ENCODE results near the gene FHIT.
"Not testable (repeated sequence)": the region's sequence is repeated elsewhere in the genome, so short reads cannot be mapped to it uniquely, and the experiment has no call there.

The FHIT gene

DNA sequence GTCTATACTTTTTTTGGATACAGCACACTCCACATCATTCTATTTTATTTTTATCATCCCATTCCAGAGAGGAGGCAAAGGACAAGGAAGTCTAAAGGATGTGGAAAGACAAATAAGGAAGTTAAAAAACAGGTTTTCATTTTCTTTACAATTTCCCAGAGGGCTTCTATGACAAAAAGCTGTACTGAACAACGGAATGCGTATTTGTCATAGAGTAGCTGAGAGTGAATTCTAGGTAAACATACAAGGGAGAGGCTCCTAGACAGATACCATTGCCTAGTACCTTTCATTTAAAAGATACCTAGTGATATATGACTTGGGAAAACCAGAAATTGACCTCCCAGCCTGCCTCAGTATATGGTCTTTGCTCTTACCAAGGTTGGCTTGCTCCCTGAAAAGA is 341.7 kb downstream of the FHIT start:
- no peak for DNase-seq

DNA sequence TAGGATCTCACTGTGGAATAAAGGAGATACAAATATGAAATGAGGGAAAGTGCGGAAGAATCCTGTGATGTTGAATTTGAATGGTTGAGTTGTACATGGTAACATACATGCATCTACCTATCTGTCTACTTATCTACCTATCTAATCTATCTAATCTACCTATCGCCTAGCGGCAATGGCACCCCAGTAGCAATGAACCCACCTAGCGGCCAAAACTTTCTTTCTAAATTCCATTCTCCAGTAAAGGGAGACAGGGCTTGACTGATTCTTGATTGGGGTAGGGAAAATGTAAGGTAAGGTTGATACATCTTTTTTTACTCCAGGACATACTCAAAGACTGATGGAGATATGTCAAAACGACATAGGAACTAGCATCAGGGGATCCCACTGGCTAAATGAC is 345.0 kb downstream of the FHIT start:
- no peak for DNase-seq

DNA sequence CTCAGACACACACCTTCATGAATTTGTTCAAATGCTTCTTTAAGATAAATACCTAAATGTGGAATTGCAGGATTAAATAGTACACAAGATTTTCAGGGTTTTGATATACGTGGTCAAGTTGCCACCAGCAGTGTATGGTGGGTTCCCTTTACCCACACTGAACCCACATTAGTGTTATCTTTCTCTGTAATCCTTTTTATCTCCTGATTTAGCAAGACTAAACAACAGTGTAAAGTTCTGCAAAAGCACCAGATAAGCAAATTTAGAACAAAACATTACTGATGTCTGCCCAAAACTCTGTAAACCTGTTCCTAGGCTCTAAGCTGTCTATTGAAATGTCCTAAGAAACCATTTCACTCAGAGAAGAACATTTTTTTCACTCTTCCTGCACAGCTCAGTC is 352.9 kb downstream of the FHIT start:
- DNase-seq: no peak

DNA sequence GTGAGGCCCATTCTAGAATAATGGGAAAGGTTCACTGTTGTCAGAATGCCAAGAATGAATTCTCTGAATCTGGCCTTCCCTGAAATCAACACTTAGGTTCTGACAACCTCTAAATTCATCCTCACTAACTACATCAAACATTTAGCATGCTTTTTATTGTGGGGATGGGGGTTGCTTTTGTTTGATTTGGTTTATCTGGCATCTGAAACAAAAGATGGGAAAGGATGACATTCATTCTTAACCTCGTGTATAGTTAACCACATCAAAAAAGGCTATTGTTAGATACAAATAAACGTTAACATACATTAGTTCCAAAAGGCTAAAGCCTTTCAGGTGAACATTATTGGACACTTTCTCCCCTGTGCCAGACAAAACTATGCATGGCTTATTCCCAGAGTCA is 357.3 kb downstream of the FHIT start:
- DNase-seq: no peak

DNA sequence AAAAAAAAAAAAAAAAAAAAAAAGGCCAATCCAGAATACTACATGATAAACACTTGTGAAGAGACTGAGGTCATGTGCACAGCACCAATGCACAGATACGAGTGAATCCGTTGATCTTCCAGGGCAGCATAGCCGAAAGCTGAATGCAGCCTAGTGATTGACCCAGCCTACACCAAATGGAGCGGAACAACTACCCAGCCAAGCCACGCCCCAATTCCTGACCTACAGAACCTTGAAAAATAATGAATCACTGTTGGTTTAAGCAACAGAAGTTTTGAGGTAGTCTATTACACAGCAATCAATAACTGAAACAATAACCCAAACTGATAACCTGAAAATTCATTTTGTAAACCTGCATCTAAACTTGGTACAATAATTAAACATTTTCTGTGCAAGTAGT is 361.0 kb downstream of the FHIT start:
- no peak for DNase-seq

DNA sequence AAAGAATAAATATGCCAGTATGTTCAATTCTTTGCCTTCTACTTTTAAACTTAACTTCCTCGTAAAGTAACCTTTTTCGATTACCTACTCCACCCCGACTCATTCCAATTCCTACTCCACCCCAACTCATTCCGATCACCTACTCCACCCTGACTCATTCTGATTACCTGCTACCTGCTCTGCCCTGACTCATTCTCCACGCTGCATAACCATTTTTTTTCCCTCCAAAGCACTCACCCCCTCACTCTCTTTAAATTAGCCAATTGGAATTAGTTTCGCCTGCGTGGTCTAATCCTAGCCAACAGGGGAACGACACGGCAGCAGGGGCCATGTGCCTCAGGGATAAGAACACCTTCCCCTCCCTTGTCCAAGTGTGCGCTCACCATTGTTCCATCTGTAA is 362.3 kb downstream of the FHIT start:
- DNase-seq: not testable (repeated sequence)

DNA sequence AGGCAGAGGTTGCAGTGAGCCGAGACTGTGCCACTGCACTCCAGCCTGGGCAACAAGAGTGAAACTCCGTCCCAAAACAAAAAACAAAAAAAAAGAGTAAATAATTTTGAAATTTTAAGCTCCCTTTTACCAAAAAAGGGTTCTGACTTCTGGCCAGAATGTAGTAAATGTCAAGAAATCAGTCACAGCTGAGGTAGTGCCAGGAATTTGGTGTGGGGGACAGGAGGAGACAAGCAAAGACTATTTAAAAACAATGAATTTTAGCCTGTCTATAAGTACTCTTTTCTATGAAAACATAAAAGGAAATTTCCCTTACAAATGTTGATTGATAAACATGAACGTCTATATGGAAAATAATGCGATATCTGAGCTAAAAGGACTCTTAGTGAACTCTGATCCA is 363.7 kb downstream of the FHIT start:
- no peak for DNase-seq

DNA sequence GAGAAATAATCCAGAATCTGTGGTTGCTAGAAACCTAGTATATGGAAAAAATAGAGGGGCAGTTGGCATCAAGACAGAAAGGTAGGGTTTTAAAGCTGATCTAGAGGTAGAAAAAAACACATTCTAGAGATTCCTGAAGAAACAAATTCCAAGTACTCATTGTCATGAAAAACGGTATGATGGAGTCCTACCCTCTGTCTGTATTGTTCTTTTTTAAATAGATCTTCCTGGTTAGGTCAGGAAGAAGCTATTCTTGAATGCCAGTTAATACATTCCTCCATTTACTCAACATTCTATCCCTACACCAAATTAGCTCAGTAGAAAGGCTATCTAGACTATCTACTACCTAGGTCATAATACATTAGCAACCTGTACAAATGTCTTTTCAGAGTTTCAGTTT is 364.7 kb downstream of the FHIT start:
- no peak for DNase-seq

DNA sequence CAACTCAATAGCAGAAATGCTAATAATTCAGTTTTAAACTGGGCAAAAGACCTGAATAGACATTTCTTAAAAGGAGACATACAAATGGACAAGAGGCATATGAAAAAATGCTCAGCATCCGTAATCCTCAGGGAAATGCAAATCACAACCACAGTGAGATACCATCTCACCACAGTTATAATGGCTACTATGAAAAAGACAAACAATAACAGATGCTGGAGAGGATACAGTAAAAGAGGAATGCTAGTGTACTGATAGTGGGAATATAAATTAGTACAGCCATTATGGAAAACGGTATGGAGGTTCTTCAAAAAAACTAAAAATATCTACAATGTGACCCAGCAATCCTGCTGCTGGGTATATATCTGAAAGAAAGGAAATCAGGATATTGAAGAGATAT is 367.2 kb downstream of the FHIT start:
- DNase-seq: no peak

DNA sequence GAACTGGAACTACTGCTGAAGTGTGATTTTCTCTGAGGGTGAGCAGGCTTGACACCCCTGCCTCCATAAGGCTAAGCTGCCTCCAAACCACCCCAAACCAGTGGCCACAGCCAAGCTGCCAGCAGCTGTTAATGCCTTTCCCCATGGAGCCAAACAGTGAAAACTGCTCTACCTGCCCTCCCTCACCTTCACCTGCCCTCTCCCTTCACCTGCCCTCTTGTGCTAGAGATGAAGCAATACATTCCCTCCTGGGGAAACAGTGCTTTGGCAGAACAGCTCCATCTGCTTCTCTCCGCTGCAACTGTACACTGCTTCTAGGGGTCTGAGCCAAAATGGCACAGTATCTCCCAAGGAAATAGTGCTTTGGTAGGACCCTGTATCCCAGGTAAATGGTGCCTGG is 374.1 kb downstream of the FHIT start:
- DNase-seq: no peak

DNA sequence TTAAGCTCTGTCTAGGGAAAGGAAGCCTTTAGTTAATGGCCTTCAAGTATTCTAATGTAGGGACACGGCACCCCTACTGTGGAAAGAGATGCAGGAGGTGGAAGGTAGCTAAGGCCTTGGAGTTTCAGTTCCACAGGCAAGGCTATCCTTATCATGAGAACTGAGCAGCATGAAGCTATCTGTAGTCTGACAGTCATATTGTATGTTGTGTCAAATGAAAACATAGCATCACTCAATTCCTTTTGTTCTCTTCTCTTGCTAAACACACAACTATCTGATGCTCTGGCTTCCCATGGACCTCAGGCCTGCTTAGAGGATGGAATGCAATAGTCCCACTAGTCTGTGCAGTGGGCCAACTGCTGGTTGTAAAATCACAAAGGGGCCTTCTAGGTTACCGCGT is 380.9 kb downstream of the FHIT start:
- no peak for DNase-seq

DNA sequence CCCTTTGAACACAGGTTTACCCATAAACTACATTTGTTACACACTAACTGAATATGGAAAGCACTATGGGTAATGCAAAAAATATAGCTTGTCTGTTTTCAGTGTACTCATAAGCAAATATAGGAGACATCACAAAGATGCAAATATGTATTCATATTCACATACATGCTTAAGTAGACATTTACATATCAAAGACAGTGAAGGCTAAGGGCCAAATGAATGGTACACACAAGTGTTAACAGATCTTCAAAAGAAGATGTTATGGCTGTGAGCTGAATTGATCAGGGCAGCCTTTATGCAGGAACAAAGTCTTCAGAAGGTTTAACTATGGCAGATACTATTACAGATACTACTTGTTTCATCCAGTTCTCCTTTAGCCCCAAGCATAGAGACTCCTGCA is 384.1 kb downstream of the FHIT start:
- no peak for DNase-seq

DNA sequence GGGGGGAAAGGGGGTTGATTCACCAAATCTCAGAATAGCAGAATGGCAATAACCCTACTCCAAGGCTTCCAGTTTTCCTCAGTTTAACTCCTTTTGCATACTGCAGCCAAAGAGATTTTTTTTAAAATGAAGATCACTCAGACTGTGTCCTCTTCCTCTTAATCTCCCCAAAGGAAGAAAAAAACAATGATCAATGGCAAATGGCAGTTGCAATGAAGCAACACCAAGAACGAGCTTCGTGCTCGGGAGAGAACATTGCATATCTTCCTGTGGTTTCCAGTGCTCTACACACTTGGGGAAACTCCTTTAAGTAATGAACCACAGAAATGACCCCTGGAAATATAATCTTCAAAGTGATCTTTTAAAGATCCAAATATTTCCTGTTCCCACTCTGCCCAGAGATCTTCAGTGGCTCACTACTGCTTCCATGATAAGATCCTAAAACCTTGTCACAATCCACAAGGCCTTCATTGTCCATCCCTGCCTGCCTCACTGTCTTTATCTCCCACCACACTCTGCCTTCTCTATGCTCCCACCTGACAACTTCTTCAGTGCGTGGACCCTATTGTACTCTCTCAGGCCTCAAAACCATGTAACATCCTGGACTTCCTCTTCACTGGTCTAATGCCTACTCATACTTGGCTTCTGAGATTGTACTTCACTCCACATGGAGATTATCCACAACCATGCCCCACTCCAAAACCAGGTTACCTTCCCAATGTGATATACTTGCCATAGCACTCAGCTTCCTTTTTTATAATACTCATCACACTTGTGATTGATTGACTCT is 394.8 kb downstream of the FHIT start:
- DNase-seq: no peak

DNA sequence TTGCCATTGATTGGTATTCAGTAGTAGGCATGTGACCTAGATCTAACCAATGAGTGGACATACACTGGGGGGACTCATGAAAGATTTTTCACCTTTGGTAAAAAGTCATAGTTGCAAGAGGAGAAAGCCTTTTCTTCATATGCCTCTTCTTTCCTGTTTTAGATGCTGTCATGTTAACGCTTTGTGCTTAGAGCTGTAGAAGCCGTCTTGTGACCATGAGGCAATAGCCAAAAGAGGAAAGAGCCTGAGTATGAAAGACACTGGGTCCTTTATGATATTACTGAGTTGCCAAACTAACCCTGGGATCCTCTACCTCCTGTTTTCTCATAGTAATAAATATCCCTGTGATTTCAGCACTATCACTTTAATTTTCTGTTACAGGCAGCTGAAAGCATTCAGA is 396.0 kb downstream of the FHIT start:
- DNase-seq: no peak

DNA sequence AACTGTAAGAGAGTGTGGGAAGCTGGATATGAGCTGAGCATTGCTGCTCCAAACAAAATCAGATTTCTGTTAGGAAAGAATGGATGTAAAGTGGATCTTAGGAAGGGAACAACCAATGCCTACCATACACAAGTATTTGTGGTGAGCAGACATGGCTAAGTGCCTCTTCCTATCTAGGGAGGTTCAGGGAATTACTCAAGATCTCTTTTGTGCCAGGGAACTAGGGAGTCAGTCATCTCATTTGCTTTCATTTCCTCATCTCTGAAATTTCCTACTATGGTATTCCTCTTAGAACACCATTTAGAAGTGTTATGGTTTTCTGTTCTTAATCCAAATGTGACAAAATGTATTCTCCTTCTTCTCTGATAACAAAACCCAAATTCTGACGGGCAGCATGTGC is 396.5 kb downstream of the FHIT start:
- no peak for DNase-seq

DNA sequence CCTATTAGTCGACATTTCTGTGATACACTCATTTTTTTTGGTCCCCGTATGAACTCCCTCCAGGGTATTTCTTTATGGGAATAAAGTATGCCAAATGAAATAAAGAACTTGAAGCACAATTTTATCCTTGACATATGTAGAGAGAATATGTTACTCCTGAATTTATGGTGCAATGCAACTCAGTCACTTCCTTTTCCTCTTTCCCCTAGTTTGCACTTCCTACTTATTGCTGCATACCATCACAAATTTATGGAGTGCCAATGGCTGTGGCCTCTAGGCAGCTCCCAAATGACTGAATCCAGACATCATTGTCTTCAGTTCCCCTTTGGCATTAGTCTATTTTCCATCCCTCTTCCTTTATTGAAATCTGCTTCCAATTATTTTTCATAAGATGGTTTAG is 403.5 kb downstream of the FHIT start:
- no peak for DNase-seq

DNA sequence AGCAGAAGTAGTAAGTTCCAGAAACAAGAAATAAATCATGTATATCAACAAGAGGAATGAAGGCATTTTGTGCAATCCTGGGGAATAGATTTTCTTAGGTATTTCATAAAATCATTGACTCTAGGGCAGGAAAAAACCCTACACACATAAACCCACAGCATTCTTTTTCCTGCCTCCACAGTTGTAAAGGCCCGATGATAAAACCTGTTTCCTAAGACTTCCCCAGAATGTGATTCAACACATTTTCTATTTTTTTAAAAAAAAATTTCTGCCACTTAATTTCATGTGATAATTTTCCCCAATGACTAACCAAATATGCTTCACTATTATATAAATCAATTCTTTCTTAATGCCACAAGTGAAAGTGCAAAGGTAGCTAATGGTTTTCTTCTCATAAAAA is 407.0 kb downstream of the FHIT start:
- no peak for DNase-seq

DNA sequence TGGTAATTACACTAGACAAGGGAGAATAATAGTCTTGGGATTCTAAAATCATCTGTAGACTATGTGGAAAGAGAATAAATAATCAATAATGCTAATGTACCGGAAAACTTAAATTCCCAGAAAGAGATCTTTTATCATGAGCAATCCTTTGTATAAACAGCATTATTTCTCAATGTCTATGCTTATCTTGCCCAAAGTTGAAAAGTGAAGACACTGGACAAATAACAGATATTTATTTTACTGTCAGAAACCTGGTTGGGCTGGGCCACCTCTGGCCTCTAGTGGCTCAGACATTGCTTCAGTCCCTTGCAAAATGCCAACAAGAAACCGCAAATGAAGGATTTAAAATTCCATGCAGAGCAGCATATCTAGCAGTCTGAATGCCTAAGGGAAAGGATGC is 409.9 kb downstream of the FHIT start:
- DNase-seq: no peak

DNA sequence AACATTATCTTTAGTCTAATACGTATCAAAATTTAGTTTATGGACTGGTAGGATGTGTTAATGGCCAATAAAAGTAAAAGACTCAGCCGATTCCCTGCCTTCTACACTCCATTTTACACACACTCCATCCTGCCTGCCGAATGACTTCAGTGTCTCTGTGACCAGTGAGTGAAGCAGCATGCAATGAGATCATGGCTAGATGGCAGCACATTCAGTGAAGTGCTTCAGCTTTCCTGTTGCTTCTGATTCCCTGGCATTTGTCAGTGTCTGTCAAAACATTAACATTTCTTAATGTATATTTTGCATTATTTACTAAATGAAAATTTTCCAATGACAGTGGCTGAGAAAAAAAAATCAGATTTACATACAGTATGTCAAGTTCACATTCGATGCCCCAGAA is 412.0 kb downstream of the FHIT start:
- no peak for DNase-seq

DNA sequence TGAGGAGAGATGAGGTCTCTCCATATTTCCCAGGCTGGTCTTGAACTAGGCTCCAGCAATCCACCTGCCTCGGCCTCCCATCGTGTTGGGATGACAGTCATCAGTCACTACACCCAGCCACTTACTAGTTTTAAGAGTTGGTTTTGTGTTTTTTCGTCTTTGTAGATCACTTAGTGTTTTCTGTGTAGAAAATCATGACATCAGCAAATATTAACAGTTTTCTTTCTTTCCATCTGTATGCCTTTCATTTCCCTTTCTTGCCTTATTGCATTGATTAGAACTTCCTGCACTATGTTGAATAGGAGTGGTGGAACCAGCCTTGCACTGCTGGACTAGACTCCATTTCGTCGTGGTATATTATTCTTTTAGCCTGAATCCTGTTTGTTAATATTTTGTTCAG is 415.5 kb downstream of the FHIT start:
- DNase-seq: no peak

DNA sequence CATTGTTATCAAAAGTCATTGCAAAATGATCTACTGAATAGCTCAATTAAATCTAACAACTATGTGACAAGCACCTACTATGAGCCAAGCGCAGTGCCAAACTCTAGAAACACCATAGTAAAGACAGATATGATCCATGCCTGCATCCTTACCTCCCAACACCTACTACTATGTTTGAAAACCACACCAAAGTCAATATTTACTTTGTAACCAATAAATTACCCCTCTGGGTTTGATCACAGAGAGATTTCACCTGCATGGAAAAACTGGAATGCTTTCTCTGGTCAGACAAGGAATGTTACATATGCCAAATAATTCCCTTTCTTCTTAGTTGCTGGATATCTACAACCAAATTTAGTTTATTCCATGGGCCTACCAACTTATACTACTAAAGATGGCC is 422.2 kb downstream of the FHIT start:
- no peak for DNase-seq

DNA sequence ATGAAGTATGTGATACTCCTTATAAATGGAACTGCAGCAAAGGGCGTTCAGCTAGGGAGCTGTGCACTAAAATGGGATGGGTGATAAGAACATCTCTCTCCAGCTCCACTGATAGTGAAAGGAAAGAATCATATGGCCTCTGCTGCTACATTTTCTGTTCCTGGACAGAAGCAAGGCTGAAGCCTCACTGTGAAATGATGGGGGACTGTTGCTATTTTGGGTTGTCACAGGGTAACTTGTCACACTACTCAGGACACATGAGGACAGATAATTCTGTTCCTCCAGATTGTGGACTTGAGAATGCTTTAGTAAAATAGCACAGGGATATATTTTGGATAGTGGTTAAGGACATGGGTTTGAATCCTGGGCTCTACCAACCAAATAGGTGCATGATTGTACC is 423.6 kb downstream of the FHIT start:
- DNase-seq: no peak

DNA sequence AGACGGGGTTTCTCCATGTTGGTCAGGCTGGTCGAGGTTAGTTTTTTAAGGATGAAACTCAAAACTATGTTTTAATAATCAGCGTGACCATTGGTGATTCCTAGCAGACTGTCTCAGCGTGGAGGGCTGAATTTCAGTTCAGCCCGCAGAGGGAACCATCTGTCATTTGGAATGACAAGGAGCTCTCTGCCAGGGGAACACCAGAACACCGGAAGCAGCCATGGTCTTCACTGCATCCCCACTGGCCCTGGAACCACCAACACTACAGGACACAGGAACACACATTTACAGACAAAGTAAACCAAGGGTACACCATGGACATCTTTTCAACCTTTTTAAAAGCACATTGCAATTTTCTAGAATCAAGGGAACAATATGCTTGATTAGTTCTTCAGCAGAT is 424.7 kb downstream of the FHIT start:
- no peak for DNase-seq

DNA sequence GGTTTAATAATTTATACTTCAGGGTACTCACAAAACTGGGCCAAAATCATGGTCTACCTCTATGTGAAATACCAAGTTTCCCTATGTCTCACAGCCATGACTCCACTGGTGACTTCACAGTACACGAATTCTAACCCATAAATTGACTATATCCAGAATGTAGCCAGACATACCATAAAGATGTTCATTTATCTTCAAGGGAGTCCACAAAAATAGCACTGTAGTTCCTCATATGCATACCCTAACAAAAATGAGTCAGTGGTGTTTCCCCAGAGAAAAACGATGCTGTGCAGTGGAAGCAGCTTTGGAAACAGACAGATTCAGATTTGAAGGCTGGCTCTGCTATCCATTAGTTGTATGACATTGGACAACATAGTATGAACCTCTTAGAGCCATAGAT is 438.8 kb downstream of the FHIT start:
- no peak for DNase-seq

DNA sequence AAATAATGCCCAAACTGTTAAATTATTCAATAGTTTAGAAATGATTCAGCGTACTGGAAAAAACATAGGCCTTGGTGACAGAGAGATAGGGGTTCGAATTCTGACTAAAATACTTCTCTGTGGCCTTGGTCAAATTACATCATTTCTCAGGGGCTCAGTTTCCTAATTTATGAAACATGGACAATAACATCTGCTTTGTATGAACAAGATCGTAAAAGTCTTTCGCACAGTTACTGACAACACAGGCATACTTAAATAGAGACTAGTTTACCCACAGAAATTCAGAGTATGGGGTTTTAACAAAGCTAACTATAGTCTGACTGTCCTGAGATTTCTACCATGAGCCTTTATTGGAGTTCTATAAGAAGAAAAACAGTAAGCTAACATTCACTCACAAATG is 440.4 kb downstream of the FHIT start:
- no peak for DNase-seq

Data from NCI-H2081 treated with DMSO at 0.1 percent for 48 hours (cell line).